ENCODE data around the gene CFAP74. TPM values are rescaled to one million over a fixed set of nuclear protein-coding genes. Genes with fewer than 3 reads are reported as not detected.

CFAP74 gene
- total and polyA plus RNA-seq, 9 of the 15 experiments (the other 6 are each of a cell fraction or from before 2014, with no cell fraction given) = 0.03 to 0.15 (median 0.05) TPM; not detected in 6

GRCh38 chr1:2001773-2002411, 1.7 kb downstream of the CFAP74 start (continued):
- TF ChIP-seq ESRRA (IDR thresholded peaks at IDR 0.05; ENCODE audit: borderline replicate concordance, low read depth) (peak; percentile 88), ATF1 (CRISPR knock-in tag; IDR thresholded peaks at IDR 0.05) (no peak), ATF1 (tag; IDR thresholded peaks at IDR 0.05) (no peak), CTCF (IDR thresholded peaks at IDR 0.05 in 2 of 3, conservative IDR thresholded peaks at IDR 0.05 in 1 of 3; ENCODE audit: insufficient read depth in 2 of 3, low read depth in 1 of 3, low read length in 3 of 3) (0 out of 6 replicates have a peak, but pooled peaks of 1 of the 3 experiments have one; percentile 2), CBFB (CRISPR knock-in tag; IDR thresholded peaks at IDR 0.05) (0 out of 2 replicates have a peak, but pooled peaks have one; percentile 54), MAFG (tag; conservative IDR thresholded peaks at IDR 0.05) (peak; percentile 96), PKNOX1 (IDR thresholded peaks at IDR 0.05) (peak; percentile 66), MGA (IDR thresholded peaks at IDR 0.05) (peak; percentile 82), ZNF830 (CRISPR knock-in tag; IDR thresholded peaks at IDR 0.05) (0 out of 2 replicates have a peak, but pooled peaks have one; percentile 29), TAL1 (IDR thresholded peaks at IDR 0.05) (no peak), RAD51 (IDR thresholded peaks at IDR 0.05; ENCODE audit: borderline replicate concordance, low read depth) (no peak), ZNF140 (CRISPR knock-in tag; IDR thresholded peaks at IDR 0.05) (no peak), JUNB (CRISPR knock-in tag; conservative IDR thresholded peaks at IDR 0.05) (no peak), ZNF584 (CRISPR knock-in tag; IDR thresholded peaks at IDR 0.05; ENCODE audit: low read depth) (peak; percentile 91)
